K562 (cell line): ENCODE measurements around the gene SPDYE18. TPM values are rescaled to one million over a fixed set of nuclear protein-coding genes. Genes with fewer than 3 reads are reported as not detected.
"Not testable (repeated sequence)": the region's sequence is repeated elsewhere in the genome, so short reads cannot be mapped to it uniquely, and the experiment has no call there.

Source experiments
- ATAC-seq: fragments of 200-7000 bp; cut with Tn5 transposase; 3 replicates; pipeline ENCODE4 v1.9.1; 2020; ENCODE audit warnings: moderate library complexity
- BruUV-seq: library from RNA; stranded (reverse); fragments of 400-500 nt; replicated peaks from 2 replicates; lab custom pipeline; 2021; lab: Mats Ljungman, UMichigan
- CTCF ChIA-PET: fragments of 300-600 bp; formaldehyde crosslinking; extraction: SDS; loops from one replicate; lab custom pipeline; 2021; ENCODE audit warnings: low intra/inter-chr PET ratio; lab: Yijun Ruan, JAX
- POLR2A ChIA-PET: fragments of 300-600, 350-650 bp; sonication (Branson Sonifier 250); formaldehyde crosslinking; extraction: SDS; loops from one replicate; lab custom pipeline; 2021; ENCODE audit warnings: antibody characterized with exemption, inconsistent platforms; lab: Yijun Ruan, JAX
- DNase-seq, 4 experiments: peaks; one replicate each; pipeline versions ENCODE4 v3.0.0 to v3.0.0-alpha.2; 2011 to 2018; ENCODE audit warnings: low spot score in 3 of 4, mixed read lengths in 3 of 4; ENCODE audit errors: extremely low read depth in 1 of 4
- FAIRE-seq: peaks from 2 replicates; lab custom pipeline; 2011; peaks lifted over from hg19 to GRCh38; lab: Jason Lieb, UNC
- H2AFZ ChIP-seq: 2 replicates; pipeline ENCODE4 v1.6.0; 2011; ENCODE audit warnings: low read depth, low read length, control low read depth, inconsistent platforms
- H3K27ac ChIP-seq: fragments of 200-600 bp; 3 replicates; pipeline ENCODE4 v1.8.0; 2011; ENCODE audit warnings: low read depth, mild to moderate bottlenecking, control low read depth, inconsistent platforms, low read length, moderate library complexity, mixed read lengths; ENCODE audit errors: extremely low read depth
- H3K27me3 ChIP-seq, 2 experiments: fragments of 300-600 bp in 1 of 2; 2 replicates in 1 of 2; 3 replicates in 1 of 2; pipeline versions ENCODE4 v1.6.0 to v1.8.0; 2011; ENCODE audit warnings: inconsistent platforms in 2 of 2, low read length in 2 of 2, mild to moderate bottlenecking in 1 of 2, mixed read lengths in 1 of 2, moderate library complexity in 1 of 2; ENCODE audit not compliant: control insufficient read depth in 2 of 2, insufficient read depth in 2 of 2
- H3K36me3 ChIP-seq: fragments of 300-600 bp; 3 replicates; pipeline ENCODE4 v1.8.0; 2011; ENCODE audit warnings: mild to moderate bottlenecking, low read length, inconsistent platforms; ENCODE audit not compliant: control insufficient read depth, insufficient read depth
- H3K4me1 ChIP-seq, 2 experiments: fragments of 200-600 bp in 1 of 2; replicated peaks in 1 of 2; 2 replicates in 1 of 2; 3 replicates in 1 of 2; pipeline versions ENCODE4 v1.5.1 to v1.8.0; 2011; ENCODE audit warnings: inconsistent platforms in 2 of 2, low read length in 2 of 2, mild to moderate bottlenecking in 1 of 2, mixed read lengths in 1 of 2, moderate library complexity in 1 of 2; ENCODE audit not compliant: control insufficient read depth in 2 of 2, insufficient read depth in 2 of 2
- H3K4me2 ChIP-seq: 2 replicates; pipeline ENCODE4 v1.6.1; 2011; ENCODE audit warnings: low read length, control low read depth, inconsistent platforms, mixed read lengths; ENCODE audit not compliant: insufficient read depth
- H3K4me3 ChIP-seq: fragments of 200-600 bp; sonication (generic), shearing (Covaris generic); 2 replicates; pipeline ENCODE4 v1.5.1; 2016; ENCODE audit warnings: control low read depth, inconsistent platforms
- H3K79me2 ChIP-seq: fragments of 200-600 bp; 3 replicates; pipeline ENCODE4 v1.8.0; 2011; ENCODE audit warnings: low read length, inconsistent platforms; ENCODE audit not compliant: control insufficient read depth, insufficient read depth
- H3K9ac ChIP-seq, 2 experiments: 2 replicates each; pipeline versions ENCODE4 v1.6.0 to v1.6.1; 2011; ENCODE audit warnings: low read depth in 2 of 2, low read length in 2 of 2, control low read depth in 1 of 2, inconsistent platforms in 1 of 2, mild to moderate bottlenecking in 1 of 2, mixed read lengths in 1 of 2; ENCODE audit not compliant: insufficient read depth in 1 of 2
- H3K9me1 ChIP-seq: one replicate; pipeline ENCODE4 v1.6.0; 2011; ENCODE audit warnings: inconsistent platforms, mild to moderate bottlenecking, low read length, moderate library complexity; ENCODE audit not compliant: control insufficient read depth, insufficient read depth
- H3K9me3 ChIP-seq: replicated peaks from 2 replicates; pipeline ENCODE4 v1.5.1; 2011; ENCODE audit warnings: low read depth, low read length, inconsistent platforms; ENCODE audit not compliant: control insufficient read depth, insufficient read depth
- H4K20me1 ChIP-seq: replicated peaks from 2 replicates; pipeline ENCODE4 v1.6.1; 2011; ENCODE audit warnings: low read length, inconsistent platforms, mixed read lengths; ENCODE audit not compliant: control insufficient read depth, insufficient read depth
- WGBS: fragments of 100-300 bp; shearing (Covaris generic); methylation state at CpG from one replicate; pipeline ENCODE4 v1.1.6; 2016; ENCODE audit warnings: low coverage, mixed read lengths; ENCODE audit not compliant: insufficient coverage; ENCODE audit errors: missing lambda C conversion rate; 5-methylcytosine and 5-hydroxymethylcytosine counted together
- in situ Hi-C: fragments of 300-500 bp; cut with MboI; formaldehyde crosslinking; loops from 4 replicates; pipeline ENCODE4 v1.15.0; 2018; ENCODE audit warnings: inconsistent platforms, mixed read lengths
- intact Hi-C: fragments of 100-400 bp; cut with micrococcal nuclease; formaldehyde crosslinking; loops from 2 replicates; pipeline ENCODE4 v1.14.2; 2022
- polyA plus RNA-seq, 8 experiments: library from polyadenylated mRNA; depleted of rRNA in 4 of 8; stranded (reverse) in 5 of 8; unstranded in 3 of 8; fragments of >200 nt; fragmentation: Nextera tagmentation in 2 of 8; fragmentation: Illumina TruSeq in 1 of 8; extraction: Ambion mirVana in 2 of 8; extraction: Trizol in 1 of 8; gene quantifications; 2 replicates each; pipeline versions ENCODE4 v1.2.1 to v1.2.3, GENCODE V29; 2011 to 2014; ENCODE audit warnings: inconsistent platforms in 1 of 8, missing spikeins in 1 of 8
- total RNA-seq, 7 experiments: library from RNA; depleted of rRNA in 6 of 7; stranded (reverse); fragments of >200 nt in 6 of 7; fragmentation: Illumina TruSeq in 2 of 7; extraction: Trizol in 2 of 7; gene quantifications; 2 replicates each; pipeline versions ENCODE4 v1.2.1 to v1.2.3, GENCODE V29; 2011 to 2021; ENCODE audit warnings: low replicate concordance in 1 of 7

SPDYE18 gene
- total and polyA plus RNA-seq, 9 of the 15 experiments (the other 6 are each of a cell fraction or from before 2014, with no cell fraction given), result 0.16 to 0.44 (median 0.22) TPM; not detected in 3

DNA sequence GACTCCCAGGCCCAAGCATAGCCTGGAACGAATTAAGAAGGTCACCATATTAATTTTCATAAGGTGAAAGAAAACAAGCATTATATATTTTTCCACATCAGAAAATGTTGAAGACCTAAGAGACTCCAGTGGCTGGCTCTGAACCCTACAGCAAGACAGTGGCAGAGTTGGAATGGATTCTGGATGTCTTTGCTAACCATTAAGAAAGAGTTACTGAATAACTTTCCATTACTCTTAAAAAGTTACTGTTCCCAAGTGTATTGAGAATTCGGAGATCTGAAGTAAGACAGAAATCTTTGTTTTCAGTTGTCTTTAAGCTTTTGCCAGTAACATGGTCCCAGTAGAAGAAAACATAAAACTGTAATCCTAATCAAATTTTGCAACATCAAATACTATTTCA is 29.9 kb upstream of the SPDYE18 start:
- H3K4me3 ChIP-seq, H3K4me2 ChIP-seq, H2AFZ ChIP-seq, H3K9ac ChIP-seq, POLR2A ChIA-PET, H3K27me3 ChIP-seq, intact Hi-C loops, H3K36me3 ChIP-seq, in situ Hi-C loops, CTCF ChIA-PET, H3K27ac ChIP-seq, FAIRE-seq, H3K4me1 ChIP-seq, H4K20me1 ChIP-seq, H3K79me2 ChIP-seq, DNase-seq, BruUV-seq, ATAC-seq, H3K9me3 ChIP-seq, H3K9me1 ChIP-seq: not testable (repeated sequence)
- WGBS, result 4% methylated on average over 2 of the region's 2 CpGs

GRCh38 chr7:77082192-77082591 is 19.8 kb upstream of the SPDYE18 start:
- H3K27ac ChIP-seq, BruUV-seq, H3K36me3 ChIP-seq, in situ Hi-C loops, H4K20me1 ChIP-seq, H3K9me1 ChIP-seq, ATAC-seq, H3K4me1 ChIP-seq, intact Hi-C loops, H3K9me3 ChIP-seq, CTCF ChIA-PET, POLR2A ChIA-PET, H3K79me2 ChIP-seq, H3K4me2 ChIP-seq, H3K4me3 ChIP-seq, H3K9ac ChIP-seq, H2AFZ ChIP-seq, FAIRE-seq, H3K27me3 ChIP-seq, DNase-seq: not testable (repeated sequence)
- 57% methylated on average over 1 of the region's 1 CpG for WGBS

DNA sequence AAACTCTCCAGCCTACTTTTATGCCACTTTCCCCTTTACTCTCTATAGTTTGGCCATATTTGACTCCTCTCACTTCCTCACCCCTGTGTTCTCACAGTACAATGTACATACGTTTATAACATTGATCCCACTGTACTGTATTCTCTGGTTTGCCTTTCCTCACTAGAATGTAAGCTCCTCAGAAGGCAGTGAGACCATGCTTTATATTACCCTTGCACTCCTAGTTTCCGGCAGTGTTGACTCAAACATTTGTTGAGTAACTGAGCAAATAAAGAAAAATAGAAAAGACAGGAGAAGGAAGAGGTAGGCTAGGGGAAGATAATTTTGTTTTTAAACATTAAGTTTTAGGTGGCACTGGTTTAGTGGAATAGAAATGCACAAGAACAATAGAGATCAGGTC is 17.9 kb upstream of the SPDYE18 start:
- H3K79me2 ChIP-seq, POLR2A ChIA-PET, H3K4me1 ChIP-seq, intact Hi-C loops, H3K4me3 ChIP-seq, in situ Hi-C loops, BruUV-seq, H3K9me1 ChIP-seq, H3K9me3 ChIP-seq, DNase-seq, CTCF ChIA-PET, H3K4me2 ChIP-seq, H3K36me3 ChIP-seq, H4K20me1 ChIP-seq, H2AFZ ChIP-seq, H3K9ac ChIP-seq, H3K27ac ChIP-seq, H3K27me3 ChIP-seq, FAIRE-seq, ATAC-seq: not testable (repeated sequence)
- WGBS, result no CpG with 5 or more reads among the region's 2 CpGs

DNA sequence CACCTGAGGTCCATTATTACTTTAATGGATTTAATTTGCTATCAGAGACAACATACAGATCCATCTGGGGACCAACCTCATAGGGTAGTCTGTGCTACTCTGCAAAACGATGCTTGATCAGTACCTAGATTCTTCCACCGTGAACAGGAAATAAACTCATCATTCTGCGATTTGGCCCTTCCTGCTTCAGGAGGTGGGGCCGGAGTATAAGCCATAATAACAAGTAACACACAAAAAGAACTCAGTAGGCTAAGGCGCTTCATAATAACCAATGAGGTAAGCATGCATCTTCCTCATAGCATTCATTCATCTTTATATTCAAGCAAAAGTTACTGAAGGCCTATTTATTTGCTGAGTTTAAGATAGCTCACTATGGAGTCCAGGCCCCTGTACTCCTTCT is 17.3 kb upstream of the SPDYE18 start:
- H4K20me1 ChIP-seq, H3K4me1 ChIP-seq, H3K4me2 ChIP-seq, H3K36me3 ChIP-seq, H3K9ac ChIP-seq, H2AFZ ChIP-seq, FAIRE-seq, DNase-seq, BruUV-seq, in situ Hi-C loops, H3K79me2 ChIP-seq, H3K4me3 ChIP-seq, CTCF ChIA-PET, H3K27me3 ChIP-seq, intact Hi-C loops, H3K9me3 ChIP-seq, ATAC-seq, H3K9me1 ChIP-seq, H3K27ac ChIP-seq, POLR2A ChIA-PET: not testable (repeated sequence)
- WGBS, result 46% methylated on average over 4 of the region's 5 CpGs
